Measurements from ENCODE around the gene ZDHHC7. TPM values are rescaled to one million over a fixed set of nuclear protein-coding genes. Genes with fewer than 3 reads are reported as not detected.

The ZDHHC7 gene
- total RNA-seq, 2 experiments from 2014 or later = 39.8 to 44.6 TPM

DNA sequence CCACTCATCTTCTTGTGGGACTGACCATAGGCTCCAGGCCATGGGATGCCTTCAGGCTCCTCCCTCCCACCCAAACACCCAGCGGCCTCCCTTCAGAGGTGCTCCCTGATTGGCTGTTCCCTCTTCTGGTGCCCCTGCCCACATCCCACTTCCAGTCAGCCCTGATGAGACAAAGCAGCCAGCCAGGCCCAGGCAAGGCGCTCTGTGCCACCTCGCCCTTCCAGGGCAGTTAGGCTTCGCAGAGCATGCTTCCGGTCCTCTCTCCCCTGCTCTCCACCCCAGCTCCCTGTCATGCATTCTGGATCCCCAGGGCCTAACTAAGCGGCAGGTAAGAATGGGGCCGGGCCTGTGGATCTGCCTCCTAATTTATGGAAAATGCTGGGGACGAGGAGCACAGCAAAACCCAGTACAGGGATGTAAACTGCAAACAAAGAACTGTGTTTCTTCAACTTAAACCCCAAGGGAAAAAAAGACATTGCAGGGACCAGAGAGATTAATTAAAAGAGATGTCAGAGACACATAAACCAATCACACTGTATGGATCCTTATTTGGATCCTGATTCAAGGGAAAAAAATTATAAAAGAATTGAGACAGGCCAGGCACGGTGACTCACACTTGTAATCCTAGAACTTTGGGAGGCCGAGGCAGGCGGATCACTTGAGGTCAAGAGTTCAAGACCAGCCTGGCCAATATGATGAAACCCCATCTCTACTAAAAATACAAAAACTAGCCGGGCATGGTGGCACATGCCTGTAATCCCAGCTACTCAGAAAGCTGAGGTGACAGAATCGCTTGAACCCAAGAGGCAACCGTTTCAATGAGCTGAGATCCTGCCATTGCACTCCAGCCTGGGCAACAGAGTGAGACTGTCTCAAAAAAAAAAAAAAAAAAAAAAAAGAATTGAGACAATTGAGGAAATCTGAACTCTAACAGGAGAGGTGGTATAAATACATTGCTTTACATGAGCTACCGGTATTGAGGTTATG, 26.0 kb downstream of the ZDHHC7 start:
- Histone ChIP-seq H3K4me1 (ENCODE audit: insufficient read depth, low read length) (peaks cover 12% of the 10 kb centered on the region), H3K9me3 (ENCODE audit: control insufficient read depth in 1 of 2, insufficient read depth in 1 of 2, low read length in 2 of 2) (no peaks in the 10 kb centered on the region), H3K27me3 (ENCODE audit: control insufficient read depth in 1 of 2, insufficient read depth in 2 of 2, low read length in 2 of 2) (no peaks in the 10 kb centered on the region), H3K27ac (ENCODE audit: low read depth in 1 of 2, low read length in 2 of 2) (no peak overlapping the region), H3K36me3 (ENCODE audit: insufficient read depth, low read length) (peaks cover 78% of the 10 kb centered on the region), H3K4me3 (ENCODE audit: low read length) (no peak overlapping the region)
- POLR2A ChIA-PET = no interaction called here
- no peaks in the 10 kb centered on the region for H3K27me3 Mint-ChIP-seq
- ATAC-seq (ENCODE audit: poor library complexity) (no peak), DNase-seq (no peak)
- H3K4me1 Mint-ChIP-seq (ENCODE audit: low read depth) = peaks cover 11% of the 10 kb centered on the region
- TF ChIP-seq, protein P1, sequence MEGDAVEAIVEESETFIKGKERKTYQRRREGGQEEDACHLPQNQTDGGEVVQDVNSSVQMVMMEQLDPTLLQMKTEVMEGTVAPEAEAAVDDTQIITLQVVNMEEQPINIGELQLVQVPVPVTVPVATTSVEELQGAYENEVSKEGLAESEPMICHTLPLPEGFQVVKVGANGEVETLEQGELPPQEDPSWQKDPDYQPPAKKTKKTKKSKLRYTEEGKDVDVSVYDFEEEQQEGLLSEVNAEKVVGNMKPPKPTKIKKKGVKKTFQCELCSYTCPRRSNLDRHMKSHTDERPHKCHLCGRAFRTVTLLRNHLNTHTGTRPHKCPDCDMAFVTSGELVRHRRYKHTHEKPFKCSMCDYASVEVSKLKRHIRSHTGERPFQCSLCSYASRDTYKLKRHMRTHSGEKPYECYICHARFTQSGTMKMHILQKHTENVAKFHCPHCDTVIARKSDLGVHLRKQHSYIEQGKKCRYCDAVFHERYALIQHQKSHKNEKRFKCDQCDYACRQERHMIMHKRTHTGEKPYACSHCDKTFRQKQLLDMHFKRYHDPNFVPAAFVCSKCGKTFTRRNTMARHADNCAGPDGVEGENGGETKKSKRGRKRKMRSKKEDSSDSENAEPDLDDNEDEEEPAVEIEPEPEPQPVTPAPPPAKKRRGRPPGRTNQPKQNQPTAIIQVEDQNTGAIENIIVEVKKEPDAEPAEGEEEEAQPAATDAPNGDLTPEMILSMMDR (IDR thresholded peaks at IDR 0.05) = no peak
- H3K4me3 Mint-ChIP-seq = no peak overlapping the region
- no peaks in the 10 kb centered on the region for H3K9me3 Mint-ChIP-seq
- peak overlapping the region; percentile 28 for H3K27ac Mint-ChIP-seq
- intact Hi-C loops (cut with DNase I, micrococcal nuclease) = loop anchor here in 1 of 2 experiments (5.0 kb wide), 1 partner anchor 102 kb away; no protein-coding TSS in a partner anchor
- H3K36me3 Mint-ChIP-seq (ENCODE audit: low read depth) = peaks cover 84% of the 10 kb centered on the region
- CTCF ChIA-PET = interaction anchor here (0.7 kb wide), 1 partner anchor 321 kb away, joined by 3 read pairs; no protein-coding TSS in a partner anchor

DNA sequence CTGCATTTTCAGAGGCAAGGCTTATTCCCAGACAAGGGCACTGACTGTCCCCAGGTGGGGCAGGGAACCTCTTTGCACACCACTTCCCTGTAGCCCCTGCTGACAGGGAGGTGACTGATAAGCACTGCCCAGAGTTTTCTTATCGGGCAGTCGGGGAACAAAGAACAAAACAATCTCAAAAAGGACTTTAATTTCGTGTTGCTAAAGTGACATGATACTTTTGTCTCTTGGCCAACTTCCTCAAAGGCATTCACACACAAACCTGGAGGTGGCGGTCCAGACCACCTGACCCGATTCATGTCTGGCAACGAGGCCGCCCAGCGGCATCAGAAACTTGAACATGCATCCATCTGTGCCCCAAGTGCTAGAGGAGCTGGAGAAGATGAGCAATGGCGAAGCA, 28.9 kb downstream of the ZDHHC7 start:
- Histone ChIP-seq H3K4me1 (ENCODE audit: insufficient read depth, low read length) (peaks cover 12% of the 10 kb centered on the region), H3K27ac (ENCODE audit: low read depth in 1 of 2, low read length in 2 of 2) (no peak overlapping the region), H3K9me3 (ENCODE audit: control insufficient read depth in 1 of 2, insufficient read depth in 1 of 2, low read length in 2 of 2) (no peaks in the 10 kb centered on the region), H3K4me3 (ENCODE audit: low read length) (no peak overlapping the region), H3K36me3 (ENCODE audit: insufficient read depth, low read length) (peaks cover 73% of the 10 kb centered on the region), H3K27me3 (ENCODE audit: control insufficient read depth in 1 of 2, insufficient read depth in 2 of 2, low read length in 2 of 2) (no peaks in the 10 kb centered on the region)
- H3K27me3 Mint-ChIP-seq = no peaks in the 10 kb centered on the region
- no peaks in the 10 kb centered on the region for H3K9me3 Mint-ChIP-seq
- intact Hi-C loops (cut with DNase I, micrococcal nuclease) = no loop called here
- POLR2A ChIA-PET = no interaction called here
- H3K36me3 Mint-ChIP-seq (ENCODE audit: low read depth) = peaks cover 83% of the 10 kb centered on the region
- DNase-seq (peak in 4 of 14 experiments; percentile 13 to 51 (median 36)), ATAC-seq (ENCODE audit: poor library complexity) (peak; percentile 44)
- H3K4me1 Mint-ChIP-seq (ENCODE audit: low read depth) = peaks cover 9% of the 10 kb centered on the region
- H3K4me3 Mint-ChIP-seq = no peak overlapping the region
- CTCF ChIA-PET = interaction anchor here (2.3 kb wide), 1 partner anchor 104 kb away, joined by 13 read pairs; no protein-coding TSS in a partner anchor
- peak overlapping the region; percentile 11 for H3K27ac Mint-ChIP-seq
- TF ChIP-seq, protein P1 (IDR thresholded peaks at IDR 0.05) = no peak

DNA sequence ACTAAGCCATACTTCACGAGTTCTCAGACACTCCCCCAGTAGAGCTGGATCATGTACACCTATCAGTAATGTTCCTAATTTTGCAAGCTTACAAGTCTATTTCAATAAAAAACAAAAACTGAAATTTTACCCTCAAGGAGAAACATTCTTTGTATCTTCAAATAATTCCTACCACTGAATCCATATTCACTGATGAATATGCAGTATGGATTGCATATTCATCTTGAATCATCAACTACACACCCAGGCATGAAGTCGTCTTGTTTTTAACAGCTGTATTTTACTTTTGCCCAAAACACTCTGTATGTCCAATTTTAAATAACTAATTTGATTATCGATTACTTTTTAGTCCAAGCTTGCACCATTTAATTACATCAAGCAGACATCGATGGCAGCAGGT, 31.8 kb downstream of the ZDHHC7 start:
- H3K27ac ChIP-seq (ENCODE audit: low read depth in 1 of 2, low read length in 2 of 2) = no peak overlapping the region
- Mint-ChIP-seq H3K9me3 (no peaks in the 10 kb centered on the region), H3K27ac (no peak overlapping the region), H3K27me3 (no peaks in the 10 kb centered on the region), H3K4me1 (ENCODE audit: low read depth) (no peaks in the 10 kb centered on the region), H3K4me3 (no peak overlapping the region), H3K36me3 (ENCODE audit: low read depth) (peaks cover 81% of the 10 kb centered on the region)
- intact Hi-C loops (cut with DNase I, micrococcal nuclease) = loop anchor here (10.0 kb wide), 2 partner anchors 475 to 705 kb away; partner anchors contain the start of gene MEAK7 (in 1 of the 2)
- TF ChIP-seq, protein P1 (IDR thresholded peaks at IDR 0.05) = no peak
- H3K4me1 ChIP-seq (ENCODE audit: insufficient read depth, low read length) = peaks cover 3% of the 10 kb centered on the region
- H3K4me3 ChIP-seq (ENCODE audit: low read length) = no peak overlapping the region
- H3K36me3 ChIP-seq (ENCODE audit: insufficient read depth, low read length) = peaks cover 77% of the 10 kb centered on the region
- ChIA-PET CTCF (no interaction called here), POLR2A (no interaction called here)
- no peaks in the 10 kb centered on the region for H3K27me3 ChIP-seq (ENCODE audit: control insufficient read depth in 1 of 2, insufficient read depth in 2 of 2, low read length in 2 of 2)
- DNase-seq = no peak
- no peak for ATAC-seq (ENCODE audit: poor library complexity)
- H3K9me3 ChIP-seq (ENCODE audit: control insufficient read depth in 1 of 2, insufficient read depth in 1 of 2, low read length in 2 of 2) = no peaks in the 10 kb centered on the region

All from CD4-positive, alpha-beta T cell (primary cell).